Spleen (tissue), 11 donors: ENCODE results near the gene FAM78B. TPM values are rescaled to one million over a fixed set of nuclear protein-coding genes. Genes with fewer than 3 reads are reported as not detected.
A peak's percentile ranks its signal among the peaks of the same experiment; 100 is the strongest.

Experiments used
- DNase-seq: peaks from one replicate; pipeline ENCODE4 v3.0.0-alpha.2; 2020
- H3K27ac ChIP-seq, 8 donors: fragments of 200-600 bp; sonication (generic) in 7 of 8; 1 replicate in 4 of 8; 2 replicates in 4 of 8; pipeline versions ENCODE4 v1.5.0 to v1.8.0; 2016 to 2021; ENCODE audit warnings: inconsistent platforms in 4 of 8, mild to moderate bottlenecking in 4 of 8, moderate library complexity in 1 of 8
- H3K27me3 ChIP-seq, 7 donors: fragments of 200-600 bp; sonication (generic) in 6 of 7; replicated peaks in 1 of 7; 1 replicate in 4 of 7; 2 replicates in 3 of 7; pipeline versions ENCODE4 v1.5.0 to v1.8.0; 2016 to 2021; ENCODE audit warnings: inconsistent platforms in 3 of 7, mild to moderate bottlenecking in 1 of 7
- H3K36me3 ChIP-seq, 6 donors: fragments of 200-600 bp; sonication (generic) in 5 of 6; 1 replicate in 4 of 6; 2 replicates in 2 of 6; pipeline versions ENCODE4 v1.5.0 to v1.8.0; 2016 to 2021; ENCODE audit warnings: inconsistent platforms in 2 of 6
- H3K4me1 ChIP-seq, 6 donors: fragments of 200-600 bp; sonication (generic) in 5 of 6; 1 replicate in 3 of 6; 2 replicates in 3 of 6; pipeline versions ENCODE4 v1.5.0 to v1.8.0; 2016 to 2021; ENCODE audit warnings: inconsistent platforms in 3 of 6
- H3K4me3 ChIP-seq, 8 donors: fragments of 200-600 bp; sonication (generic) in 7 of 8; 1 replicate in 4 of 8; 2 replicates in 4 of 8; pipeline versions ENCODE4 v1.5.0 to v1.8.0; 2016 to 2021; ENCODE audit warnings: inconsistent platforms in 4 of 8, mild to moderate bottlenecking in 4 of 8, moderate library complexity in 2 of 8
- H3K9me3 ChIP-seq, 8 donors: fragments of 200-600 bp; sonication (generic) in 7 of 8; 1 replicate in 4 of 8; 2 replicates in 4 of 8; pipeline versions ENCODE4 v1.5.0 to v1.8.0; 2016 to 2021; ENCODE audit warnings: inconsistent platforms in 4 of 8
- POLR2A ChIP-seq, 3 donors: fragments of 450-650 bp; IDR thresholded peaks; one replicate each; pipeline ENCODE4 v1.5.1; 2017; ENCODE audit warnings: antibody characterized with exemption in 3 of 3, mild to moderate bottlenecking in 1 of 3
- POLR2AphosphoS5 ChIP-seq, 3 donors: sonication (generic); formaldehyde crosslinking; IDR thresholded peaks; one replicate each; pipeline ENCODE4 v1.5.1; 2017; ENCODE audit warnings: antibody characterized with exemption in 3 of 3
- WGBS, 5 donors: extraction: QIAGEN DNeasy Blood & Tissue Kit in 3 of 5; methylation state at CpG; one replicate each; pipeline versions ENCODE4 v1.1.5 to v1.1.7; 2013 to 2018; 5-methylcytosine and 5-hydroxymethylcytosine counted together
- intact Hi-C: fragments of 100-400 bp; cut with DNase I; formaldehyde crosslinking; loops from one replicate; pipeline ENCODE4 v1.15.0; 2023; ENCODE audit warnings: low total_unique reads
- polyA plus RNA-seq, 3 donors: library from polyadenylated mRNA; stranded (reverse); fragments of 200-250 nt; gene quantifications; one replicate each; pipeline ENCODE4 v1.2.1, GENCODE V29; 2013
- total RNA-seq, 7 donors: library from RNA; depleted of rRNA in 3 of 7; stranded (reverse); fragments of >200 nt in 3 of 7; fragmentation: NEBNext Ultra II Directional in 4 of 7; extraction: Animal tissue kit (Norgen Biotek cat#: 25700) in 4 of 7; gene quantifications; one replicate each; pipeline versions ENCODE4 v1.1.0 to v1.2.1, GENCODE V29; 2016 to 2021
- TF ChIP-seq, protein P1 (sequence below), 11 experiments: fragments of 200-600 bp in 7 of 11; fragments of 450-650 bp in 4 of 11; sonication (generic) in 4 of 11; IDR thresholded peaks in 8 of 11; conservative IDR thresholded peaks in 3 of 11; 1 replicate in 7 of 11; 2 replicates in 4 of 11; pipeline versions ENCODE4 v1.4.0 to v1.8.0; 2016 to 2021; ENCODE audit warnings: antibody characterized with exemption in 11 of 11, inconsistent platforms in 4 of 11, mild to moderate bottlenecking in 1 of 11
- donor health status: healthy with polysubstance abuse.
- donor health status: DM: no; HTN: no; CAD: no; lungs with moderate emphysema.
- donor health status: DM: no; HTN: no; CAD: no.
- donor health status: Bipolar disorder and iron deficiency.
- donor health status: healthy.
- donor health status: DM: no; HTN: no; CAD: no.
- donor health status: DM: yes; HTN: yes; CAD: no.

Gene FAM78B
- total and polyA plus RNA-seq, 10 donors, result 0.41 to 3.0 (median 1.3) TPM

- no peak for DNase-seq
- Histone ChIP-seq H3K4me1 (peaks cover 0 to 15% (median 9%) of the 10 kb centered on the region in 6 donors), H3K9me3 (no peaks in the 10 kb centered on the region), H3K36me3 (no peaks in the 10 kb centered on the region), H3K27me3 (no peaks in the 10 kb centered on the region), H3K27ac (peak overlapping the region in 2 of 8 donors; percentile 32 to 44), H3K4me3 (no peak overlapping the region)
- 37 to 61% (median 56%) methylated on average over 4 of the region's 4 CpGs for WGBS, 5 donors
- intact Hi-C loops, result no loop called here
- TF ChIP-seq, protein P1, sequence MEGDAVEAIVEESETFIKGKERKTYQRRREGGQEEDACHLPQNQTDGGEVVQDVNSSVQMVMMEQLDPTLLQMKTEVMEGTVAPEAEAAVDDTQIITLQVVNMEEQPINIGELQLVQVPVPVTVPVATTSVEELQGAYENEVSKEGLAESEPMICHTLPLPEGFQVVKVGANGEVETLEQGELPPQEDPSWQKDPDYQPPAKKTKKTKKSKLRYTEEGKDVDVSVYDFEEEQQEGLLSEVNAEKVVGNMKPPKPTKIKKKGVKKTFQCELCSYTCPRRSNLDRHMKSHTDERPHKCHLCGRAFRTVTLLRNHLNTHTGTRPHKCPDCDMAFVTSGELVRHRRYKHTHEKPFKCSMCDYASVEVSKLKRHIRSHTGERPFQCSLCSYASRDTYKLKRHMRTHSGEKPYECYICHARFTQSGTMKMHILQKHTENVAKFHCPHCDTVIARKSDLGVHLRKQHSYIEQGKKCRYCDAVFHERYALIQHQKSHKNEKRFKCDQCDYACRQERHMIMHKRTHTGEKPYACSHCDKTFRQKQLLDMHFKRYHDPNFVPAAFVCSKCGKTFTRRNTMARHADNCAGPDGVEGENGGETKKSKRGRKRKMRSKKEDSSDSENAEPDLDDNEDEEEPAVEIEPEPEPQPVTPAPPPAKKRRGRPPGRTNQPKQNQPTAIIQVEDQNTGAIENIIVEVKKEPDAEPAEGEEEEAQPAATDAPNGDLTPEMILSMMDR (IDR thresholded peaks at IDR 0.05 in 8 of 11, conservative IDR thresholded peaks at IDR 0.05 in 3 of 11), result no peak
- TF ChIP-seq POLR2AphosphoS5 (IDR thresholded peaks at IDR 0.05) (no peak), POLR2A (IDR thresholded peaks at IDR 0.05) (no peak)
Observed at GRCh38 chr1:166090244-166090643, 76.6 kb downstream of the FAM78B start.

GRCh38 chr1:166089804-166090203 lies 77.0 kb downstream of the FAM78B start:
- Histone ChIP-seq H3K4me1 (peaks cover 0 to 15% (median 9%) of the 10 kb centered on the region in 6 donors), H3K4me3 (no peak overlapping the region), H3K9me3 (no peaks in the 10 kb centered on the region), H3K27ac (peak overlapping the region in 3 of 8 donors; percentile 0 to 44 (median 32)), H3K36me3 (no peaks in the 10 kb centered on the region), H3K27me3 (no peaks in the 10 kb centered on the region)
- WGBS, 5 donors, result 5 to 12% (median 9%) methylated on average over 5 to 6 of the region's 6 CpGs
- TF ChIP-seq POLR2AphosphoS5 (IDR thresholded peaks at IDR 0.05), result no peak
- TF ChIP-seq, protein P1 (IDR thresholded peaks at IDR 0.05 in 8 of 11, conservative IDR thresholded peaks at IDR 0.05 in 3 of 11), result peak in 4 of 11 experiments; percentile 6 to 30 (median 22)
- intact Hi-C loops, result no loop called here
- no peak for DNase-seq

DNA sequence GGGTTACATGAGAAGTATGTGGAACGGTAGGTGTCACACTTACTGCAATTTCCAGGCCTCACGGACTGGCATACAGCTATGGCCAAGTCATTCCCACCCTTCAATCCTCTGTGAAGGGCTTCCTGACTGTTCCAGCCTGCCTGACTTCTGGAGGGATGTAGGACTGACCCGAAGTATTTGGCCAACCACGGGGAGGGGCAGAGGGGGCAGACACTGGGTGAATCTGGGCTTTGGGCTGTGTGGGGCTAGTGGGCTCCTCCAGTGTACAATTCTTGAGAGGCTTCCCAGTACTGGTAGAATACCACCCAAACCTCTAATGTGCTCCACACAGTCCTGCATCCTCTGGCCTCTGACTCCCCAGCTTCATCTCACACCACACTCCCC lies 78.2 kb downstream of the FAM78B start:
- Histone ChIP-seq H3K9me3 (no peaks in the 10 kb centered on the region), H3K27me3 (no peaks in the 10 kb centered on the region), H3K36me3 (no peaks in the 10 kb centered on the region), H3K4me1 (peaks cover 0 to 15% (median 9%) of the 10 kb centered on the region in 6 donors), H3K4me3 (no peak overlapping the region), H3K27ac (no peak overlapping the region)
- TF ChIP-seq POLR2A (IDR thresholded peaks at IDR 0.05), result no peak
- TF ChIP-seq, protein P1 (IDR thresholded peaks at IDR 0.05 in 8 of 11, conservative IDR thresholded peaks at IDR 0.05 in 3 of 11), result no peak
- no peak for TF ChIP-seq POLR2AphosphoS5 (IDR thresholded peaks at IDR 0.05)
- 48 to 84% (median 74%) methylated on average over 3 to 4 of the region's 4 CpGs for WGBS, 5 donors
- DNase-seq, result no peak
- intact Hi-C loops, result no loop called here

- Histone ChIP-seq H3K27me3 (no peaks in the 10 kb centered on the region), H3K36me3 (no peaks in the 10 kb centered on the region), H3K4me1 (peaks cover 0 to 15% (median 9%) of the 10 kb centered on the region in 6 donors), H3K4me3 (no peak overlapping the region), H3K27ac (no peak overlapping the region), H3K9me3 (no peaks in the 10 kb centered on the region)
- TF ChIP-seq POLR2A (IDR thresholded peaks at IDR 0.05) (no peak), POLR2AphosphoS5 (IDR thresholded peaks at IDR 0.05) (no peak)
- TF ChIP-seq, protein P1 (IDR thresholded peaks at IDR 0.05 in 8 of 11, conservative IDR thresholded peaks at IDR 0.05 in 3 of 11), result no peak
- WGBS, 5 donors, result 86 to 93% (median 92%) methylated on average over 8 of the region's 8 CpGs
- DNase-seq, result no peak
- intact Hi-C loops, result no loop called here
Observed at GRCh38 chr1:166087734-166088571, 78.8 kb downstream of the FAM78B start.
